ENCODE measurements around the gene ZFHX3.

ZFHX3 gene

GRCh38 chr16:72833482-72833881, 214.4 kb downstream of the ZFHX3 start:
- Histone ChIP-seq H3K4me2 (no peak overlapping the region), H3K79me2 (ENCODE audit: insufficient read depth, low read depth) (no peaks in the 10 kb centered on the region), H3K4me3 (IDR thresholded peaks at IDR 0.05; ENCODE audit: insufficient read depth, low read depth, low read length) (no peak overlapping the region), H2AFZ (ENCODE audit: low read depth) (no peak overlapping the region), H3K36me3 (ENCODE audit: insufficient read depth) (no peaks in the 10 kb centered on the region), H4K20me1 (ENCODE audit: insufficient read depth) (no peaks in the 10 kb centered on the region), H3K27ac (no peak overlapping the region), H3K27me3 (ENCODE audit: insufficient read depth, low read depth) (no peaks in the 10 kb centered on the region), H3K4me1 (ENCODE audit: low read depth, poor library complexity, severe bottlenecking) (peaks cover 24% of the 10 kb centered on the region), H3K9ac (no peak overlapping the region)
- no peak for TF ChIP-seq CTCF (conservative IDR thresholded peaks at IDR 0.05; ENCODE audit: low read depth, low read length)

GRCh38 chr16:72832621-72833248, 215.2 kb downstream of the ZFHX3 start:
- H3K4me2 ChIP-seq = no peak overlapping the region
- no peak overlapping the region for H2AFZ ChIP-seq (ENCODE audit: low read depth)
- peak; percentile 97 for TF ChIP-seq CTCF (conservative IDR thresholded peaks at IDR 0.05; ENCODE audit: low read depth, low read length)
- no peaks in the 10 kb centered on the region for H4K20me1 ChIP-seq (ENCODE audit: insufficient read depth)
- H3K79me2 ChIP-seq (ENCODE audit: insufficient read depth, low read depth) = no peaks in the 10 kb centered on the region
- no peak overlapping the region for H3K4me3 ChIP-seq (IDR thresholded peaks at IDR 0.05; ENCODE audit: insufficient read depth, low read depth, low read length)
- H3K27ac ChIP-seq = no peak overlapping the region
- H3K4me1 ChIP-seq (ENCODE audit: low read depth, poor library complexity, severe bottlenecking) = peaks cover 24% of the 10 kb centered on the region
- H3K27me3 ChIP-seq (ENCODE audit: insufficient read depth, low read depth) = no peaks in the 10 kb centered on the region
- H3K36me3 ChIP-seq (ENCODE audit: insufficient read depth) = no peaks in the 10 kb centered on the region
- no peak overlapping the region for H3K9ac ChIP-seq

GRCh38 chr16:72829846-72830775, 217.8 kb downstream of the ZFHX3 start:
- H3K4me2 ChIP-seq = peak overlapping the region; percentile 50; the same call in 1 of the 2 replicates
- no peak for TF ChIP-seq CTCF (conservative IDR thresholded peaks at IDR 0.05; ENCODE audit: low read depth, low read length)
- H3K4me3 ChIP-seq (IDR thresholded peaks at IDR 0.05; ENCODE audit: insufficient read depth, low read depth, low read length) = no peak overlapping the region
- H3K36me3 ChIP-seq (ENCODE audit: insufficient read depth) = no peaks in the 10 kb centered on the region
- peaks cover 24% of the 10 kb centered on the region for H3K4me1 ChIP-seq (ENCODE audit: low read depth, poor library complexity, severe bottlenecking)
- no peaks in the 10 kb centered on the region for H4K20me1 ChIP-seq (ENCODE audit: insufficient read depth)
- H3K27me3 ChIP-seq (ENCODE audit: insufficient read depth, low read depth) = no peaks in the 10 kb centered on the region
- H3K79me2 ChIP-seq (ENCODE audit: insufficient read depth, low read depth) = no peaks in the 10 kb centered on the region
- H2AFZ ChIP-seq (ENCODE audit: low read depth) = no peak overlapping the region
- H3K9ac ChIP-seq = no peak overlapping the region
- peak overlapping the region; percentile 53 for H3K27ac ChIP-seq

GRCh38 chr16:72827866-72828265, 220.1 kb downstream of the ZFHX3 start:
- no peak overlapping the region for H2AFZ ChIP-seq (ENCODE audit: low read depth)
- H3K27ac ChIP-seq = no peak overlapping the region
- no peak overlapping the region for H3K4me3 ChIP-seq (IDR thresholded peaks at IDR 0.05; ENCODE audit: insufficient read depth, low read depth, low read length)
- H3K36me3 ChIP-seq (ENCODE audit: insufficient read depth) = no peaks in the 10 kb centered on the region
- H3K9ac ChIP-seq = no peak overlapping the region
- H3K79me2 ChIP-seq (ENCODE audit: insufficient read depth, low read depth) = no peaks in the 10 kb centered on the region
- TF ChIP-seq CTCF (conservative IDR thresholded peaks at IDR 0.05; ENCODE audit: low read depth, low read length) = no peak
- H3K4me1 ChIP-seq (ENCODE audit: low read depth, poor library complexity, severe bottlenecking) = peaks cover 24% of the 10 kb centered on the region
- H3K27me3 ChIP-seq (ENCODE audit: insufficient read depth, low read depth) = no peaks in the 10 kb centered on the region
- no peaks in the 10 kb centered on the region for H4K20me1 ChIP-seq (ENCODE audit: insufficient read depth)
- no peak overlapping the region for H3K4me2 ChIP-seq
